HT-29 (cell line): Measurements from ENCODE around the gene DYSF. TPM values are rescaled to one million over a fixed set of nuclear protein-coding genes. Genes with fewer than 3 reads are reported as not detected.

Experiments used
- DNase-seq: peaks from one replicate; pipeline ENCODE4 v3.0.0-alpha.2; 2015; ENCODE audit warnings: low spot score
- total RNA-seq: library from RNA; depleted of rRNA; stranded (reverse); fragments of >200 nt; shearing (Covaris generic); gene quantifications from 2 replicates; pipeline ENCODE4 v1.2.3, GENCODE V29; 2014; rRNA removed

The DYSF gene
- total RNA-seq, 1 experiment from 2014 or later = not detected

GRCh38 chr2:71720596-71721361 is 267.4 kb downstream of the DYSF start:
- no peak for DNase-seq

- no peak for DNase-seq
Observed at GRCh38 chr2:71721362-71721665, 268.0 kb downstream of the DYSF start.

GRCh38 chr2:71721669-71722068 is 268.3 kb downstream of the DYSF start:
- no peak for DNase-seq

GRCh38 chr2:71722286-71722685 is 268.9 kb downstream of the DYSF start:
- no peak for DNase-seq

GRCh38 chr2:71724793-71725192 is 271.4 kb downstream of the DYSF start:
- no peak for DNase-seq

- DNase-seq = no peak
Observed at GRCh38 chr2:71725836-71726235, 272.5 kb downstream of the DYSF start.

GRCh38 chr2:71727562-71727961 is 274.2 kb downstream of the DYSF start:
- no peak for DNase-seq

- DNase-seq = no peak
Observed at GRCh38 chr2:71728036-71728435, 274.7 kb downstream of the DYSF start.

GRCh38 chr2:71730785-71731383 is 277.5 kb downstream of the DYSF start:
- no peak for DNase-seq

- no peak for DNase-seq
Observed at GRCh38 chr2:71734620-71735019, 281.3 kb downstream of the DYSF start.

- DNase-seq = no peak
Observed at GRCh38 chr2:71735676-71736075, 282.3 kb downstream of the DYSF start.

Other genes starting within 250 kb of the DYSF start
- gene PAIP2B, start 226.5 kb upstream of the DYSF start, total RNA-seq = 1.8 and 2.2 TPM in 2 replicates
- 62.5 and 67.9 TPM in 2 replicates for gene ZNF638, start 121.8 kb upstream of the DYSF start, total RNA-seq